NT2/D1 (cell line): ENCODE results near the gene TSPAN5.

Source experiments
- SUZ12 ChIP-seq: IDR thresholded peaks from 2 replicates; pipeline ENCODE4 v1.6.1; 2011; ENCODE audit not compliant: insufficient read length, insufficient read depth; ENCODE audit errors: extremely low read depth
- ZNF274 ChIP-seq: IDR thresholded peaks from 2 replicates; pipeline ENCODE4 v1.6.1; 2011; ENCODE audit warnings: mild to moderate bottlenecking, low read depth, low read length

DNA sequence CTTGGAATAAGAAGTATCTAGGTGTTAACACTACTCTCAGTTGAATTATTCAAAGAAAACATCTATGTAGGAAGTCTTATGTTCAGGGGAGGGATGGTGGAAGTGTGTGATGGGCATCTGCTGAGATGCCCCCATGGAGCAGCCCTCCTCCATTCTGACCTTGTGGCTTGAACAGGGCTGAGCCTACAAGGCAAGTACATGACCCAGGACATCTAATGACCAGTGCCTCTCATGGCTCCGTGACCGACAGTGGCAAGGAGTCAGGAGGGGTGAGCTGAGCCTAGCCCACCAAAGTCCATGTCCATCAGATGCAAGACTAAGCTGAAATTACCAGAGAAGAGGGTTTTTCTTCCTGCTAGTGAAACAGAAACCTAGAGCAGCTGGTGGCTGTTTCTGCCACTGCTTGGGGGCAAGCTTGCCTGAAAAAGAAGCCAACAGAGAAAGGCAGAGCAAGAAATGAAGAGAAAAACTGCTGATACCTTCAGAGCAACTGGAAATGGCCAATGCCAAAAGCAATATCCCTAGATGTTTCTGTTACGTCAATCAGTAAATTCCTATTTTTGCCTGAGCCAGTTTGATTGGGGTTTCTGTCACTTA, 113.5 kb downstream of the TSPAN5 start:
- TF ChIP-seq SUZ12 (no peak), ZNF274 (no peak)
